T-helper 1 cell (primary cell): ENCODE data around the gene STRN3.
"Not testable (repeated sequence)": the region's sequence is repeated elsewhere in the genome, so short reads cannot be mapped to it uniquely, and the experiment has no call there.

ENCODE experiments used
- DNase-seq, 5 donors: peaks; one replicate each; pipeline ENCODE4 v3.0.0-alpha.2; 2012 to 2020
- total RNA-seq, 4 donors: gene quantifications; one replicate each; lab custom pipeline; 2026; lab: John Stamatoyannopoulos, UW

Gene STRN3, protein sequence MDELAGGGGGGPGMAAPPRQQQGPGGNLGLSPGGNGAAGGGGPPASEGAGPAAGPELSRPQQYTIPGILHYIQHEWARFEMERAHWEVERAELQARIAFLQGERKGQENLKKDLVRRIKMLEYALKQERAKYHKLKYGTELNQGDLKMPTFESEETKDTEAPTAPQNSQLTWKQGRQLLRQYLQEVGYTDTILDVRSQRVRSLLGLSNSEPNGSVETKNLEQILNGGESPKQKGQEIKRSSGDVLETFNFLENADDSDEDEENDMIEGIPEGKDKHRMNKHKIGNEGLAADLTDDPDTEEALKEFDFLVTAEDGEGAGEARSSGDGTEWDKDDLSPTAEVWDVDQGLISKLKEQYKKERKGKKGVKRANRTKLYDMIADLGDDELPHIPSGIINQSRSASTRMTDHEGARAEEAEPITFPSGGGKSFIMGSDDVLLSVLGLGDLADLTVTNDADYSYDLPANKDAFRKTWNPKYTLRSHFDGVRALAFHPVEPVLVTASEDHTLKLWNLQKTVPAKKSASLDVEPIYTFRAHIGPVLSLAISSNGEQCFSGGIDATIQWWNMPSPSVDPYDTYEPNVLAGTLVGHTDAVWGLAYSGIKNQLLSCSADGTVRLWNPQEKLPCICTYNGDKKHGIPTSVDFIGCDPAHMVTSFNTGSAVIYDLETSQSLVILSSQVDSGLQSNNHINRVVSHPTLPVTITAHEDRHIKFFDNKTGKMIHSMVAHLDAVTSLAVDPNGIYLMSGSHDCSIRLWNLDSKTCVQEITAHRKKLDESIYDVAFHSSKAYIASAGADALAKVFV
- 39.1 to 48.5 (median 45.1) reads per million in 4 donors for total RNA-seq

DNA sequence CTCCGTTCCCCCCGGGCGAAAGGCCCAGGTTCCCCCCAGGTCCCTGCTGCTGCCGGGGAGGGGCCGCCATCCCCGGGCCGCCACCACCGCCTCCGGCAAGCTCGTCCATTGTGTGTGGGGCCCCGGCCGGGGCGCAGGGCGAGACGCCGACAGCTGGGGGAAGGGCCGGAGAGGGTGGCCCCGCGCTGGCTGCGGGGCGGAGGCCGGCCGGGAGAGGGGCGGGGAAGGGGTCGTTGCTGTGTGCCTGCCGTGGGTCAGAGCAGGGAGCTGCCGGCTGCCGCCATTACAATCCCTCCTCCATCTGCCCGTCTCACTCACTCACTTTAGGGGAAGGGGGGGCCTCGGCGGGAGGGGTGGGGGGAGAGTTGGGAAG lies at the start of gene STRN3:
Gene STRN3 (minus strand): TSS at position 303 of the 373 bp plus-strand sequence. CDS start 194 bp downstream, at position 109.
- DNase-seq, result no peak

DNA sequence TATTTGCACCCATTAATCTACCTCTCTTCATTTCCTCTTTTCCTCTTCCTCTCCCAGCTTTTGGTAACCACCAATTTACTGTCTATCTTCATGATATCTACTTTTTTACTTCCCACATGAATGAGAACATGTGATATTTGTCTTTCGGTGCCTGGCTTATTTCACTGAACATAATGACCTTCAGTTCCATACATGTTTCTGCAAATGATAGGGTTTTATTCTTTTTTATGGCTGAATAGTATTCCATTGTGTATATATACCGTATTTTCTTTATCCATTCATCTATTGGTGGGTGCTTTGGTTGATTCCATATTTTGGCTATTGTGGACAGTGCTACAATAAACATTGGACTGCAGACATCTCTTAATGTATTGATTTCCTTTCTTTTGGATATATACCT lies 49.0 kb upstream of the STRN3 start:
- DNase-seq, result no peak

DNA sequence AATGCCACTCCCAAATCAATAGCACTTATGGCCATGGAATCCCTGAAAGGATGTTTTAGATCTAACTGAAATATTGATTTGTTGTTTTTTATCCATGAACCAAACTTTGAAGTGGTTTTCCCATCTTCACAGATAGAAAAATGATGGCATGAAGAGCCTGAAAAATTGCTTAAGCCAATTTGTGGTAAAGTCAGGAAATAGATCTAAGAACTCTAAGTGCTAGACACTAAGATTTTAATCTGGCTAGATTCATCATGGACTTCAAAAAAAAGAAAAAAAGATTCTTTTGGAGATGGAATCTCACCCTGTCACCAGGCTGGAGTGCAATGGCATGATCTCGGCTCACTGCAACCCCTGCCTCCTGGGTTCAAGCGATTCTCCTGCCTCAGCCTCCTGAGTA lies 45.0 kb upstream of the STRN3 start:
- no peak for DNase-seq

DNA sequence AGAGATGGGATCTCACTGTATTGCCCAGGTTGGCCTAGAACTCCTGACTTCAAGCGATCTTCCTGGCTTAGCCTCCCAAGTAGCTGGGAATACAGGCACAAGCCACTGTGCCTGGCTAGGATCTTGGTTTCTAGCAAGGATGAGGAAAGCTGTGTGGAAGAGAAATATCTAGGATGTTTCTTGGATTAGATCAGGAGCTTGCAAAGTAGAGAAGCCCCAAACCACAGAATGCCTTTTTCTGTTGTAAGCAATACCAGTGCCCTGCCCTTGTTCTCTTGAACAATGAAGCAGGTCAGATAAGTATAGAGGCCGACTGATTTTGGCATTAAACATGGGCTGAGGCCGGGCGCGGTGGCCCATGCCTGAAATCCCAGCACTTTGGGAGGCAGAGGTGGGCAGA lies 44.3 kb upstream of the STRN3 start:
- DNase-seq, result no peak

DNA sequence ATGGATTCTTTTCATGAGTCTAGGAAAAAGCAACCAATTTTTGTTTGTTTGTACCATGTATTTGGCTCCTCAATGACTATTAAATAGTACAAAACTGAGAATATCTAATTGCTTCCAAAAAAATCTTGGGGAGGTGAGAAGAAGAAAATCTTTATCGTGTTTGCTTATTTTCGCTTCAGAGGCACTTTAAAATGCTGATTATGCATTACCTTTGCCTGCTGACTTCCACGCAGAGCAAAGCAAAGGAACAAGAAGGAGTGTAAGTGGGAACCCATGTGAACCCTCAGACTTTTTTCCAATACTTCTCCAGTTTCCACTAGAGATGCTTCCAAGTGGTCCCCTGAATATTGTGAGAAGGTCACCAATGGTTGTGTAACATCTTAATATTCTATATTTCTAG lies 43.2 kb upstream of the STRN3 start:
- no peak for DNase-seq

DNA sequence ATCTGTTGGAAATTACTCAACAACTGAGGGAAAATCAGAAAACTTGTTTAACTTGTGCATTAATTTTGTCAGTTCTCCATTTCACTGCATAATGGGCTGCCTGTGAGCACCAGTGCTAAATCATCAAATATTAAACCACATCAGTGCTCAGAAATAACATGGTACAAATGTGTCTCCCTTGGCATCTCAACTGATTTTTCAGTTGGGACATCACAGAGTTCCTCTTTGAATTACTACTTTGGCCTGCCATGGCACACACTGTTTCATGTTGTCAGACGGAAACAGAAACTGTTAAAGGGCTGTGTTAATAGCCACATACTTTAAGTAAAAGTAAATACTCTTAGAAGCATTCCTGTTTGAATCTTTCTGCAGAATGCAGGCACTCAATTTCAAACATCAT lies 42.1 kb upstream of the STRN3 start:
- DNase-seq, result no peak

DNA sequence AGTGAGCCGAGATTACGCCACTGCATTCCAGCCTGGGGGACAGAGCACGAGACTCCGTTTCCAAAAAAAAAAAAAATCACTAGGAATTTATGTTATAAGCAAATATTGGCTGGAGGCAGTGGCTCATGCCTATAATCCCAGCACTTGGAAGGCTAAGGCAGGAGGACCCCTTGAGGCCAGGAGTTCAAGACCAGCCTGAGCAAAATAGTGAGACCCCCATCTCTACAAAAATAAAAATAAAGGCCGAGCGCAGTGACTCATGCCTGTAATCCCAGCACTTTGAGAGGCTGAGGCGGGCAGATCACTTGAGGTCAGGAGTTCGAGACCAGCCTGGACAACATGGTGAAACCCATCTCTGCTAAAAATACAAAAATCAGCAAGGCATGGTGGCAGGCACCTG lies 36.7 kb upstream of the STRN3 start:
- not testable (repeated sequence) for DNase-seq

DNA sequence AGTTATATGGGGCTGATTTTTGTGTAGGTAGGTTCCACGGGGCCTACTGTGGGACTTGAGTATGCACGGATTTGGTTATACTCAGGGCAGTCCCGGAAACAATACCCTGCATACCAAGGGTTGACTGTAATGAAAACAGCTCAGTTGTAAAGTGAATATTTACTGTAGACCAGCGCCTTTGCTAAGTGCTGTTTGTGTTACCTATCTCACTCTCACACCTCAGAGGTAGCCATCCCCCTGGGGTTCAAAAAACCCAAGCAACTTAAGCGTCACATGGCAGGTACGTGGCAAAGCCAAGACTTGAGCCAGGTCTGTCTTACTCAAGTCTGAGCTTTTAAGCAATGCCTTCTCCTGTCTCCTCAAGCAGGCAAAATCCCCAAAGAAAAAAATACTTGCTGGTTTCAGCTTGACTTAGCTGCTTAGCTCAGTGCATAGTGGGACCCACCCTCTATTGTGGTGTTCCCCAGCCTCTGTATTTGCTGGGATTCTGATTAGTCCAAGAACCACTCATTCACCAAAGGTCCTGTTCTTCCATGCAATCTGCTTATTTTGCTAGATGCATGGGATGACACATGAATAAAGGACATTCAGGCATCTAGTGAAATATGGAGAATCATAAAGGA lies 34.2 kb upstream of the STRN3 start:
- DNase-seq, result no peak

DNA sequence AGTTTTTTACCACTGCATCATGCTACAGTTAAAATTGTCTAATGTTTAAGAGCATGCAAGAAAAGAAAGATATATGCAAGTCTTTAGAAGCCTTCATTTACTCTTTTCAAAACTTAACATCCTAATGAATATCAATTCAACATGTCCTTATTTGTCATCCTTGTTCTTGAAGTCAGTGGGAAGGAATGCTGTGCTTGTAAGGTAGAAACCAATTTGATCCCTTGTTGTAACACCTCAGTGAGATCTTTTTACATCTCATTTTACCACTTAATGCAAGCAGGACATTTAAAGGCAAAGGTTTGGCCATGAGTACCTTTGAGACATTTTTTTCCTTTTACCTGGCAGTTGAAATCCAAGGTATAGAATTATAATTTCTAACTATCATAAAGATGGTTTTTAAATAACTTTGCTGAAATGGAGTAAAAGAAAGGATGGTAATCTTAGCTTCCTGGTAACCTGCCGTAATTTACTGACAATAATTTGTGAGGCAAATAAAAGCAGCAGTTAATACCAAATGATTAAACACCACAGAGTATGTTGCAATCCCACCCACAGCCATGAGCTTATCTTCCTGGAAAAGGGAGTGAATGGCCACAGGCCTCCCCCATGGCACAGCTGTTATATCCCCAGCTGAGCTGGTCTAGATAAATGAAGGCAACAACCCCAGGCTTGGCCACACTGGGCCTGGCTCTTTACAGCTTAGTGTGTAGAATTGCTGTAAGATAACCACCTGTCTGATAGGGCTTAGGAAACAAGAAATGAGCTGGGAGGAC lies 33.2 kb upstream of the STRN3 start:
- DNase-seq, result no peak

DNA sequence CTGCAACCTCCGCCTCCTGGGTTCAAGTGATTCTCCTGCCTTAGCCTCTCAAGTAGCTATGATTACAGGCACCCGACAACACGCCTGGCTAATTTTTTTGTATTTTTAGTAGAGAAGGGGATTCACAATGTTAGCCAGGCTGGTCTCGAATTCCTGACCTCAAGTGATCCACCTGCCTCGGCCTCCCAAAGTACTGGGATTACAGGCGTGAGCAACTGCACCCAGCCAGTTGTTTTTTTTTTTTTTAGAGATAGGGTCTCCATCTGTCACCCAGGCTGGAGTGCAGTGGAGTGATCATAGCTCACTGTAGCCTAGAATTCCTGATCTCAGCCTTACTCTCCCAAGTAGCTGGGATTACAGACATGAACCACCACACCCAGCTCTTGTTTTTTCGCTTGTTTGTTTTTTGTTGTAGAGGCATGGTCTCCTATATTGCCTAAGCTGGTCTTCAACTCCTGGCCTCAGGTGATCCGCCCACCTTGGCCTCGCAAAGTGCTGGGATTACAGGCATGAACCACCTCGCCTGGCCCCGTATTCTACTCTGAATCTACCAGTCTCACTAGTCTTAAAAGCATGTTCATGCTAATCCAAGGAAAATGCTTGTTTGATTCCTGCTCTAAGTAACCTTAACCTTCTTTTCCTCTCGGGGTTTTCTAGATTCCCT lies 31.7 kb upstream of the STRN3 start:
- no peak for DNase-seq

DNA sequence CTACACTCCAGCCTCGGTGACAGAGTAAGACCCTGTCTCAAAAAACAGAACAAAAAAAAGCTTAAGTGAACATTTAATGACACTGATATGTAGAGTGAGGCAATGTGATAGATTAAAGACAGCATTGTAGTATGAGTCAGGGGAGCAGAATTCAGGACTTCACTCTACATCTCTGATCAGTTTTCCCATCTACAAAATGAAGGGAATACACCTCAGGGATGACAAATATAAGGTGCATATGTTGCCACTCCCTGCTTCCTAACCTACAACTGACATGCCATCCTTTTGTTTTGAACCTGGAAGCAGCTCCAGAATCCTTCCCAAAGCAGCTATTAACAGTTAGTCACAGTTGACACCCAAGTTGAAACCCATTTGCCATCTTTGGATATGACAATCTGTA lies 30.9 kb upstream of the STRN3 start:
- DNase-seq, result no peak

DNA sequence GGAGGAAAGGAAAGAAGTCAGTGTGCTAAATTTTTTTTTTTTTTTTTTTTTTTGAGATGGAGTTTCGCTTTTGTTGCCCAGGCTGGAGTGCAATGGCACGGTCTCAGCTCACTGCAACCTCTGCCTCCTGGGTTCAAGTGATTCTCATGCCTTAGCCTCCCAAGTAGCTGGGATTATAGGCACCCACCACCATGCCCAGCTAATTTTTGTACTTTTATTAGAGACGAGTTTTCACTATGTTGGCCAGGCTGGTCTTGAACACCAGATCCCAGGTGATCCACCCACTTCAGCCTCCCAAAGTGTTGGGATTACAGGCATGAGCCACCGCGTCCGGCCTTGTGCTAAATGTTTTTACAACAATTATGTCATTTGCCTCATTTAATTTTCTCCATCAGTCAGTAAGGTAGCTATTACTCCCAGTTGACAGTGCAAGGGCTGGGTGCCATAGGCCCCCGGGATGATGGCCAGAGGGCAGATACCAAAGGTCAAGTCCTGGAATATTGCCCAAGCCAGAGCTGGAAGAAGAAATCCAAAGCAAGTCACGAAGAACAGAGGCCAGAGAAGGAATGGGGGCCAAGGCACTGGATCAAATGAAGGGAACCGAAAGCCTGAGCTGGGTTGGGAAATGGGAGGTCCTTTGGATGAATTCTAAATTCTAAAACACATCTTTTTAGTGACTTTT lies 26.9 kb upstream of the STRN3 start:
- not testable (repeated sequence) for DNase-seq

DNA sequence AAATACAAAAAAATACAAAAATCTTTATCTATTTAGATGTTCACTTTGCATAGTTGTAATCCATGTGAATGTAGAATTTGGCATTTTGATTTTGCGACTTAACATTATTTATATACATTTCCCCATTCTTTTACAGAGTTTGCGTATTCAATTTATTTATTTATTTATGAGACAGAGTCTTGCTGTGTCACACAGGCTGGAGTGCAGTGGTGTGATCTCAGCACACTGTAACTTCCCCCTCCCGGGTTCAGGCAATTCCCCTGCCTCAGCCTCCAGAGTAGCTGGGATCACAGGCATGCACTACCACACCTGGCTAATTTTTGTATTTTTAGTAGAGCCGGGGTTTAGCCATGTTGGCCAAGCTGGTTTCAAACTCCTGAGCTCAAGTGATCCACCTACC lies 25.3 kb upstream of the STRN3 start:
- DNase-seq, result no peak

DNA sequence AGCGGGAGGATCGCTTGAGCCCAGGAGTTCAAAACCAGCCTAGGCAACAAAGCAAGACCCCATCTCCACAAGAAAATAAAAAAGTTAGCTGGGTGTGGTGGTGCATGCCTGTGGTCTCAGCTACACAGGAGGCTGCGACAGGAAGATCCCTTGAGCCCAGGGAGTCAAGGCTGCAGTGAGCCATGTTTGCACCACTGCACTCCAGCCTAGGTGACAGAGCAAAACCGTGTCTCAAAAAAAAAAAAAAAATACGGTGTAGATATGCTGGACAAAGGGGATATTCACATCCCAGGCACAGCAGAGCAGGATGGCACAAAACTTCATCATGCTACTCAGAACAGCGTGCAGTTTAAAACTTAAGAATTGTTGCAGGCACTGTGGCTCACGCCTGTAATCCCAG lies 24.8 kb upstream of the STRN3 start:
- no peak for DNase-seq

DNA sequence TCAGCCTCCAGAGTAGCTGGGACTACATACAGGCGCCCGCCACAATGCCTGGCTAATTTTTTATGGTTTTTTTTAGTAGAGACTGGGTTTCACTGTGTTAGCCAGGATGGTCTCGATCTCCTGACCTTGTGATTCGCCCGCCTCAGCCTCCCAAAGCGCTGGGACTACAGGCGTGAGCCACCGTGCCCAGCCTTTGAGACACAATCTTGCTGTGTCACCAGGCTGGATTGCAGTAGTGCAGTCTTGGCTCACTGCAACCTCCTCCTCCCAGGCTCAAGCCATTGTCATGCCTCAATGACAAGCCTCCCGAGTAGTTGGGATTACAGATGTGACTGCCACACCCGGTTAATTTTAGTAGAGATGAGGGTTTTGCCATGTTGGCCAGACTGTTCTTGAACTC lies 21.3 kb upstream of the STRN3 start:
- DNase-seq, result no peak

DNA sequence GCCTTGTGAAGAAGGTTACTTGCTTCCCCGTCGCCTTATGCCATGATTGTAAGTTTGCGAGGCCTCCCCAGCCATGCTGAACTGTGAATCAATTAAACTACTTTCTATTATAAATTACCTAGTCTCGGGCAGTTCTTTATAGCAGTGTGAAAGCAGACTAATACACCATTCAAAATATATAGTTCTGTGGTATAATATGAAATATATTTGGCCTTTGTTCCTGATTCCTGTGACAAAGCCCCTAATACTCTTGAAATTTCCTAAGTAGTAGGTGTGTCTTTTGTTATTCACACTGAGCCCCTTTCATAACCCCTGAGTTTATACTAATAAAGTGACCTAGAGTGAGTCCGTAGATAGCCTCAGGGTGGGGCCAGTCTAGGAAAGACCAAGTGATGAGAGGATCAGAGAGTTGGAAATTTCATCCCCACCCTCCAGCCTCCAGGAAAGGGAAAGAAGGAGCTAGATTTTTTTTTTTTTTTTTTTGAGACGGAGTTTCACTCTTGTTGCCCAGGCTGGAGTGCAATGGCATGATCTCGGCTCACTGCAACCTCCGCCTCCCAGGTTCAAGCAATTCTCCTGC lies 19.4 kb upstream of the STRN3 start:
- no peak for DNase-seq

DNA sequence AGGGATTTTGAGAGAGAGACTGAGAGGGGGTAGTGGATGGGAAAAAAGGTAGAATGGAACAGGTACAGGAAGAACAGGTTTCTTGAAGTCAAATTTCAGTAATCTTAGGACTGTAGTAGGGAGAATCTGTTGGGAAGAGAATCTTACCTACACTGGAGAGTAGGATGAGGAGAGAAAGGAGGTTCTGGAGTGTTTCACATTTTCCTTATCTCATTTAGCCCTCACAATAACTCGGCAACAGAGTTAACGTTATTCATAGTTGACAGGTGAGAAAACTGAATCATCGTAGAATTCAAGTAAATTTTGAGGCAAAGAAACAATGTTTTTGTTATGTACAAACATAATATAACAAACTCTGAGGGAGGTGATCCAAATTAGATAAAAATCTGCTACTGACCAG lies 17.2 kb upstream of the STRN3 start:
- no peak for DNase-seq

DNA sequence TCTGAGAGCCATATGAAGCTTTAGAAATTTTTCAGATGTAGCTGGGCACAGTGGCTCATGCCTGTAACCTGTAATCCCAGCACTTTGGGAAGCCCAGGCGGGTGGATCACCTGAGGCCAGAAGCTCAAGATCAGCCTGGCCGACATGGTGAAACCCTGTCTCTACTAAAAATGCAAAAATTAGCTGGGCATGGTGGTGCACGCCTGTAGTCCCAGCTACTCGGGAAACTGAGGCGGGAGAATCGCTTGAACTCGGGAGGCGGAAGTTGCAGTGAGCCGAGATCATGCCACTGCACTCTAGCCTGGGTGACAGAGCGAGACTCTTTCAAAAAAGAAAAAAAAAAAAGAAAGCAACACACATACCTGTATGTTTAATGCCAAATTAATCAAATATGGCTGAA lies 16.7 kb upstream of the STRN3 start:
- DNase-seq, result not testable (repeated sequence)

DNA sequence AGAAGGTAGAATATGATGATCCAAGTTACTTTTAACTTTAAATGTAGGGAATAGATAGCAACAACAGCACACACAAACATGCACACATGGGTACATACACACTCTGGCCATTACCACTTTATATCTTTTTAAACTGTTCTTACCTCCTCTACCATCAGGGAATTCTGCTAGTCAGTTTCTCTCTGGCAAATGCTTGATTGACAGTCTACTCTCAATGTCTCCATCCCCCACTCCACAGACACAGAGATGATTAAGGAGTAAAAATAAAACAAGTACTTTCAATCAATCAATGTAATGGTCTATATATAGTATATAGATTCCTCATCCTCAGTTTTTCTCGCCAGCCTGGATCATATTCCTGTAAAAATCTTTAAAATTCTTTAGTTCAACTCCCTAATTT lies 16.1 kb upstream of the STRN3 start:
- DNase-seq, result no peak

DNA sequence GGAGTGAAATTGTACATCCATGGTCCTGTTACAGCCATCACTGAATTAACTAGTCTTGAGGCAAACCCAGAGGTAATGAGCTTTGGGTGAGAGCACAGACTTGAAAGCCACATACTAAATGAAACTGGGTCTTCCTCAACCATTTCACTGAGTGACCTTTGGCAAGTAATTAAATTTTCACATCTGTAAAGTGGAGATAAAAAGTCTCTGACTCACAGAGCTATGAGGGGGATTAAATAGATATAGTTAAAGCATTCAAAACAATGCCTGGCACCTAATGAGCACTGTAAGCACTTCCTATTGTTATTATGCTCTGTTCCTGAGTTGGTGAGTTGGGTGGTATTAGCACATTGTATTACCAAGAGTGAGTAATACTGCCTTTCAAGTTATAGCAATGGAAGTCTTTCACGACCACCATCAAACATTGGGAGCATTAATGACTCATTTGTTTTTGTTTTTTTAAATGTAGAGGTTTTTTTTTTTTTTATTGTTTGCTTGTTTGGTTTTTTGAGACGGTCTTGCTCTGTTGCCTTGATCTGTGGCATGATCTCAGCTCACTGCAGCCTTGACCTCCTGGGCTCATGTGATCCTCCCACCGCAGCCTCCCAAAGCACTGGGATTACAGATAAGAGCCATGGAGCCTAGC lies 12.5 kb upstream of the STRN3 start:
- no peak for DNase-seq

DNA sequence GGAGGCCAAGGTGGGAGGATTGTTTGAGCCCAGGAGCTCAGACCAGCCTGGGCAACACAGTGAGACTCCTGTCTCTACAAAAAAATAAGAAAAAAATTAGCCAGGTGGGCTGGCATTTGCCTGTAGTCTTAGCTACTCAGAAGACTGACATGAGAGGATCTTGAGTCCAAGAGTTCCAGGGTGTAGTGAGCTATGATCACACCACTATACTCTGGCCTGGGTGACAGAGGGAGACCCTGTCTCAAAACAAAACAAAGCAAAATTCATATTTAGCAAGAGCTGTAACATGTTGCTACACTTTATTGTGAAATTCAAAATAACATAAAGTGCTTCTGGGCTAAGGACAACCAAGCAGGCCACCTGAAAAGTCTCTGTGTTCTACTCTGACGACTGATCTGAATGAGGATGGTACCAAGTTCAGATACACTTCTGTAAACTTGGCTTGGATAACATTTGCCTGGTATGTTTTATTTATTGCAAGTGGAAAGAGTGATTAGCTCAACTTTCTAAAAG lies 11.6 kb upstream of the STRN3 start:
- DNase-seq, result no peak
